SK-N-SH treated with all-trans-retinoic acid at 6 μM for 48 hours (cell line): ENCODE measurements around the gene HTR2A.

ENCODE experiments used
- ZFP30 ChIP-seq: fragments of 450-650 bp; formaldehyde crosslinking; IDR thresholded peaks from 2 replicates; pipeline ENCODE4 v1.5.0; 2022; ENCODE audit warnings: mild to moderate bottlenecking, moderate library complexity
- ZNF565 ChIP-seq: fragments of 450-650 bp; formaldehyde crosslinking; conservative IDR thresholded peaks from 2 replicates; pipeline ENCODE4 v1.5.0; 2020; ENCODE audit warnings: low read depth, mild to moderate bottlenecking, moderate library complexity
- TF ChIP-seq, protein P1 (sequence below): fragments of 250-450 bp; sonication (Bioruptor Pico); IDR thresholded peaks from 2 replicates; pipeline ENCODE4 v1.5.1; 2021; ENCODE audit warnings: mild to moderate bottlenecking, moderate library complexity
- TF ChIP-seq, protein P2 (sequence below): fragments of 250-450 bp; sonication (Bioruptor Pico); IDR thresholded peaks from 2 replicates; pipeline ENCODE4 v1.8.0; 2020; ENCODE audit warnings: mild to moderate bottlenecking, moderate library complexity, borderline replicate concordance

DNA sequence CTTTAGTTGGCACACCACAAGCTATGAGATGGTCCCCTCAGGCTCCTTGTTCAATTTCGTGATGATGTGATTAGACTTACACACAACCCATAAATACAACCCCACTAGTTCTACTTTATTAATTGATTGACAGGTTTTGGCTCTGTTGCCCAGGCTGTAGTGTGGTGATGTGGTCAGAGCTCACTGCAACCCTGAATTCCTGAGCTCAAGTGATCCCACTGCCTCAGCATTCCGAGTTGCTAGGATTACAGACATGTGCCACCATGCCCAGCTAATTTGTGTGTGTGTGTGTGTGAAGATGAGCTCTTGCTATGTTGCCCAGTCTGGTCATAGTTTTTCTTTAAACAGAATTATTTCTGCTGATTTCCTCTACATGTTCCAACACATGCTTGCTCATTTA is 17.5 kb upstream of the HTR2A start:
- TF ChIP-seq, protein P1, sequence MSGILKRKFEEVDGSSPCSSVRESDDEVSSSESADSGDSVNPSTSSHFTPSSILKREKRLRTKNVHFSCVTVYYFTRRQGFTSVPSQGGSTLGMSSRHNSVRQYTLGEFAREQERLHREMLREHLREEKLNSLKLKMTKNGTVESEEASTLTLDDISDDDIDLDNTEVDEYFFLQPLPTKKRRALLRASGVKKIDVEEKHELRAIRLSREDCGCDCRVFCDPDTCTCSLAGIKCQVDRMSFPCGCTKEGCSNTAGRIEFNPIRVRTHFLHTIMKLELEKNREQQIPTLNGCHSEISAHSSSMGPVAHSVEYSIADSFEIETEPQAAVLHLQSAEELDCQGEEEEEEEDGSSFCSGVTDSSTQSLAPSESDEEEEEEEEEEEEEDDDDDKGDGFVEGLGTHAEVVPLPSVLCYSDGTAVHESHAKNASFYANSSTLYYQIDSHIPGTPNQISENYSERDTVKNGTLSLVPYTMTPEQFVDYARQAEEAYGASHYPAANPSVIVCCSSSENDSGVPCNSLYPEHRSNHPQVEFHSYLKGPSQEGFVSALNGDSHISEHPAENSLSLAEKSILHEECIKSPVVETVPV (CRISPR knock-in tag), result no peak
- no peak for TF ChIP-seq ZNF565 (CRISPR knock-in tag)
- TF ChIP-seq ZFP30 (CRISPR knock-in tag), result no peak
- TF ChIP-seq, protein P2, sequence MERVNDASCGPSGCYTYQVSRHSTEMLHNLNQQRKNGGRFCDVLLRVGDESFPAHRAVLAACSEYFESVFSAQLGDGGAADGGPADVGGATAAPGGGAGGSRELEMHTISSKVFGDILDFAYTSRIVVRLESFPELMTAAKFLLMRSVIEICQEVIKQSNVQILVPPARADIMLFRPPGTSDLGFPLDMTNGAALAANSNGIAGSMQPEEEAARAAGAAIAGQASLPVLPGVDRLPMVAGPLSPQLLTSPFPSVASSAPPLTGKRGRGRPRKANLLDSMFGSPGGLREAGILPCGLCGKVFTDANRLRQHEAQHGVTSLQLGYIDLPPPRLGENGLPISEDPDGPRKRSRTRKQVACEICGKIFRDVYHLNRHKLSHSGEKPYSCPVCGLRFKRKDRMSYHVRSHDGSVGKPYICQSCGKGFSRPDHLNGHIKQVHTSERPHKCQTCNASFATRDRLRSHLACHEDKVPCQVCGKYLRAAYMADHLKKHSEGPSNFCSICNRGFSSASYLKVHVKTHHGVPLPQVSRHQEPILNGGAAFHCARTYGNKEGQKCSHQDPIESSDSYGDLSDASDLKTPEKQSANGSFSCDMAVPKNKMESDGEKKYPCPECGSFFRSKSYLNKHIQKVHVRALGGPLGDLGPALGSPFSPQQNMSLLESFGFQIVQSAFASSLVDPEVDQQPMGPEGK (CRISPR knock-in tag), result no peak
